Measurements from ENCODE around the gene SUGCT.

SUGCT gene

DNA sequence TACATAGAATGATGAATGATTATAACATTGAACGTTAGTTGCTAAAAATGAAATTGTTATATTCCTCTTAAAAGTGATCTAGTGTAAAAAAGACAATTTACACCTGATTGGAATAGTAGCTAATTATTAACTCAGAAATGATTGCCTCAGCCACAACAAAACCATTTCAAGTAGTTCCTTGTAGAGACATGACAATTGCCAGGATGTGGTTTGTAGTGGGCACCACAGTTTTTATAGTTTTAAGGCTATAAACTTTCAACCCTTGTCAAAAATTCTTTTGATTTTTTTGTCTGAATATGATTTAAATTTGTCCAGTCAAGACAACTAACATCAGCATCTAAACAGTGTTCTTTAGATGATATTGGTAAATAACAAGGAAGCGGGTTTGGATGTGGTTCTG, 145.2 kb downstream of the SUGCT start:
- TF ChIP-seq NFIC (IDR thresholded peaks at IDR 0.05): no peak
- TF ChIP-seq EGR1 (IDR thresholded peaks at IDR 0.05): no peak
- no peak for TF ChIP-seq ZBTB7A (IDR thresholded peaks at IDR 0.05; ENCODE audit: low read depth)
- TF ChIP-seq, protein P1, sequence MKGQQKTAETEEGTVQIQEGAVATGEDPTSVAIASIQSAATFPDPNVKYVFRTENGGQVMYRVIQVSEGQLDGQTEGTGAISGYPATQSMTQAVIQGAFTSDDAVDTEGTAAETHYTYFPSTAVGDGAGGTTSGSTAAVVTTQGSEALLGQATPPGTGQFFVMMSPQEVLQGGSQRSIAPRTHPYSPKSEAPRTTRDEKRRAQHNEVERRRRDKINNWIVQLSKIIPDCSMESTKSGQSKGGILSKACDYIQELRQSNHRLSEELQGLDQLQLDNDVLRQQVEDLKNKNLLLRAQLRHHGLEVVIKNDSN (IDR thresholded peaks at IDR 0.05): no peak
- no peak for TF ChIP-seq TEAD4 (IDR thresholded peaks at IDR 0.05)
- TF ChIP-seq CEBPB (IDR thresholded peaks at IDR 0.05): no peak
- TF ChIP-seq TAF1 (IDR thresholded peaks at IDR 0.05; ENCODE audit: low read depth): no peak
- TF ChIP-seq RAD21 (IDR thresholded peaks at IDR 0.05; ENCODE audit: low read depth): no peak
- no peak for TF ChIP-seq FOXM1 (IDR thresholded peaks at IDR 0.05; ENCODE audit: borderline replicate concordance, low read depth)
- no peak for TF ChIP-seq EP300 (IDR thresholded peaks at IDR 0.05; ENCODE audit: borderline replicate concordance)
- no peak for TF ChIP-seq CREB1 (IDR thresholded peaks at IDR 0.05; ENCODE audit: low read depth)
- no peak for TF ChIP-seq TCF12 (IDR thresholded peaks at IDR 0.05; ENCODE audit: low read depth)
- TF ChIP-seq, protein P2, sequence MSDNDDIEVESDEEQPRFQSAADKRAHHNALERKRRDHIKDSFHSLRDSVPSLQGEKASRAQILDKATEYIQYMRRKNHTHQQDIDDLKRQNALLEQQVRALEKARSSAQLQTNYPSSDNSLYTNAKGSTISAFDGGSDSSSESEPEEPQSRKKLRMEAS (IDR thresholded peaks at IDR 0.05): no peak
- TF ChIP-seq, protein P3, sequence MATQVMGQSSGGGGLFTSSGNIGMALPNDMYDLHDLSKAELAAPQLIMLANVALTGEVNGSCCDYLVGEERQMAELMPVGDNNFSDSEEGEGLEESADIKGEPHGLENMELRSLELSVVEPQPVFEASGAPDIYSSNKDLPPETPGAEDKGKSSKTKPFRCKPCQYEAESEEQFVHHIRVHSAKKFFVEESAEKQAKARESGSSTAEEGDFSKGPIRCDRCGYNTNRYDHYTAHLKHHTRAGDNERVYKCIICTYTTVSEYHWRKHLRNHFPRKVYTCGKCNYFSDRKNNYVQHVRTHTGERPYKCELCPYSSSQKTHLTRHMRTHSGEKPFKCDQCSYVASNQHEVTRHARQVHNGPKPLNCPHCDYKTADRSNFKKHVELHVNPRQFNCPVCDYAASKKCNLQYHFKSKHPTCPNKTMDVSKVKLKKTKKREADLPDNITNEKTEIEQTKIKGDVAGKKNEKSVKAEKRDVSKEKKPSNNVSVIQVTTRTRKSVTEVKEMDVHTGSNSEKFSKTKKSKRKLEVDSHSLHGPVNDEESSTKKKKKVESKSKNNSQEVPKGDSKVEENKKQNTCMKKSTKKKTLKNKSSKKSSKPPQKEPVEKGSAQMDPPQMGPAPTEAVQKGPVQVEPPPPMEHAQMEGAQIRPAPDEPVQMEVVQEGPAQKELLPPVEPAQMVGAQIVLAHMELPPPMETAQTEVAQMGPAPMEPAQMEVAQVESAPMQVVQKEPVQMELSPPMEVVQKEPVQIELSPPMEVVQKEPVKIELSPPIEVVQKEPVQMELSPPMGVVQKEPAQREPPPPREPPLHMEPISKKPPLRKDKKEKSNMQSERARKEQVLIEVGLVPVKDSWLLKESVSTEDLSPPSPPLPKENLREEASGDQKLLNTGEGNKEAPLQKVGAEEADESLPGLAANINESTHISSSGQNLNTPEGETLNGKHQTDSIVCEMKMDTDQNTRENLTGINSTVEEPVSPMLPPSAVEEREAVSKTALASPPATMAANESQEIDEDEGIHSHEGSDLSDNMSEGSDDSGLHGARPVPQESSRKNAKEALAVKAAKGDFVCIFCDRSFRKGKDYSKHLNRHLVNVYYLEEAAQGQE (IDR thresholded peaks at IDR 0.05; ENCODE audit: low read depth): no peak
- TF ChIP-seq YY1 (IDR thresholded peaks at IDR 0.05; ENCODE audit: low read depth): no peak

DNA sequence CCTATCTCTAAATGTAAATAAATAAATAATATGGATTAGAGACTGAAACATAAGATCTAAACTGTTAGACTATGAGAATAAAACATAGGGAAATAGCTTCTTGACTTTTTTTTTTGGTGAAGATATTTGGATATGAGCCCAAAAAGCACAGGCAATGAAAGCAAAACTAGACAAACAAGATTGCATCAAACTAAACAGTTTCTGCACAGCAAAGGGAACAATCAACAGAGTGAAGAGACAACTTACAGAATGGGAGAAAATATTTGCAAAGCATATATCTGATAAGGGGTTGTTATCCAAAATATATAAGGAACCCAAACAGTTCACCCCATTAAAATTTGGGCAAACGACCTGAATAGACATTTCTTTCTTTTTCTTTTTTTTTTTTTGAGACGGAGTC, 148.1 kb downstream of the SUGCT start:
- no peak for TF ChIP-seq TEAD4 (IDR thresholded peaks at IDR 0.05)
- TF ChIP-seq, protein P2 (IDR thresholded peaks at IDR 0.05): no peak
- no peak for TF ChIP-seq YY1 (IDR thresholded peaks at IDR 0.05; ENCODE audit: low read depth)
- TF ChIP-seq, protein P3 (IDR thresholded peaks at IDR 0.05; ENCODE audit: low read depth): no peak
- TF ChIP-seq EP300 (IDR thresholded peaks at IDR 0.05; ENCODE audit: borderline replicate concordance): no peak
- no peak for TF ChIP-seq FOXM1 (IDR thresholded peaks at IDR 0.05; ENCODE audit: borderline replicate concordance, low read depth)
- no peak for TF ChIP-seq CEBPB (IDR thresholded peaks at IDR 0.05)
- TF ChIP-seq, protein P1 (IDR thresholded peaks at IDR 0.05): no peak
- no peak for TF ChIP-seq TAF1 (IDR thresholded peaks at IDR 0.05; ENCODE audit: low read depth)
- TF ChIP-seq CREB1 (IDR thresholded peaks at IDR 0.05; ENCODE audit: low read depth): no peak
- no peak for TF ChIP-seq TCF12 (IDR thresholded peaks at IDR 0.05; ENCODE audit: low read depth)
- no peak for TF ChIP-seq NFIC (IDR thresholded peaks at IDR 0.05)
- TF ChIP-seq EGR1 (IDR thresholded peaks at IDR 0.05): no peak
- TF ChIP-seq ZBTB7A (IDR thresholded peaks at IDR 0.05; ENCODE audit: low read depth): no peak
- no peak for TF ChIP-seq RAD21 (IDR thresholded peaks at IDR 0.05; ENCODE audit: low read depth)

DNA sequence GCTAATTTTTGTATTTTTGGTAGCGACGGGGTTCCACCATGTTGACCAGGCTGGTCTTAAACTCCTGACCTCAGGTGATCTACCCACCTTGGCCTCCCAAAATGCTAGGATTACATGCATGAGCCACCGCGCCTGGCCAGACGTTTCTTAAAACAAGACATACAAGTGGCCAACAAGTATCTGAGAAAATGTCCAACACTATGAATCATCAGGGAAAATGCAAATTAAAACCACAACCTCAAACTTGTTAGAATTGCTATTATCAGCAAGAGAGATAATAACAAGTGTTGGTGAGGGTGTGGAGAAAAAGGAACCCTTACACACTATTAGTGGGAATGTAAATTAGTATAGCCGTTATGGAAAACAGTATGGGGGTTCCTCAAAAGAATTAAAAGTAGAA, 148.6 kb downstream of the SUGCT start:
- TF ChIP-seq CEBPB (IDR thresholded peaks at IDR 0.05) (no peak), RAD21 (IDR thresholded peaks at IDR 0.05; ENCODE audit: low read depth) (no peak), CREB1 (IDR thresholded peaks at IDR 0.05; ENCODE audit: low read depth) (no peak), ZBTB7A (IDR thresholded peaks at IDR 0.05; ENCODE audit: low read depth) (no peak), EGR1 (IDR thresholded peaks at IDR 0.05) (no peak), TAF1 (IDR thresholded peaks at IDR 0.05; ENCODE audit: low read depth) (no peak), EP300 (IDR thresholded peaks at IDR 0.05; ENCODE audit: borderline replicate concordance) (no peak), YY1 (IDR thresholded peaks at IDR 0.05; ENCODE audit: low read depth) (no peak), TCF12 (IDR thresholded peaks at IDR 0.05; ENCODE audit: low read depth) (no peak), TEAD4 (IDR thresholded peaks at IDR 0.05) (no peak), FOXM1 (IDR thresholded peaks at IDR 0.05; ENCODE audit: borderline replicate concordance, low read depth) (no peak), NFIC (IDR thresholded peaks at IDR 0.05) (no peak)
- TF ChIP-seq, protein P1 (IDR thresholded peaks at IDR 0.05): no peak
- TF ChIP-seq, protein P2 (IDR thresholded peaks at IDR 0.05): no peak
- TF ChIP-seq, protein P3 (IDR thresholded peaks at IDR 0.05; ENCODE audit: low read depth): no peak

All from Ishikawa (cell line).